Fibroblast of villous mesenchyme (primary cell): Measurements from ENCODE around the gene TRIM33. TPM values are rescaled to one million over a fixed set of nuclear protein-coding genes. Genes with fewer than 3 reads are reported as not detected.
"Not testable (repeated sequence)": the region's sequence is repeated elsewhere in the genome, so short reads cannot be mapped to it uniquely, and the experiment has no call there.

ENCODE experiments used
- DNase-seq: peaks from one replicate; pipeline ENCODE4 v3.0.0-alpha.2; 2010; ENCODE audit warnings: low read depth
- H3K4me3 ChIP-seq: 2 replicates; pipeline ENCODE4 v1.5.1; 2011; ENCODE audit warnings: low read depth, mild to moderate bottlenecking, low read length
- total RNA-seq: library from RNA; depleted of rRNA; stranded (reverse); fragments of >200 nt; gene quantifications from 2 replicates; pipeline ENCODE4 v1.2.3, GENCODE V29; 2012
- TF ChIP-seq, protein P1 (sequence below): IDR thresholded peaks from 2 replicates; pipeline ENCODE4 v1.5.1; 2012; ENCODE audit warnings: low read depth, mild to moderate bottlenecking, low read length; ENCODE audit not compliant: insufficient read depth

Gene TRIM33
- total RNA-seq, 1 donor, result 36.3 TPM

DNA sequence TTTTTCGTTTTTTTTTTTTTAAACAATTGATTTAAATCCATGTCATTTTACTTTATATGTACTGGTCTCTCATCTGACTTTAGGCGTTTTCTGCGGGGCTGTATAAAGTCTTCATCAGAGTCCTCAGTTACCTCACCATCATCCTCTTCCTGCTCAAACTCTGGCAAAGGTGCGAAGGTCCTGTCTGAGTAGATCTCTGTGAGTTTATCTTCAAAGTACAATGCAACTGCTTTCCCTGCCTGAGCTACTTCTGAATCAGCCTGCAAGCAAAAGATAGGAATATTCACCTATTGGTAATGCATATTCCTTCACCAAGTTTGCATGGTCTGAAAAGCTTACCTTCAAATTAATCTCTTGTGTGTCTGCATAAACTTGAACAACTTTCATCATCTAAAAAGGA is 113.4 kb downstream of the TRIM33 start:
- no peak overlapping the region for H3K4me3 ChIP-seq
- no peak for DNase-seq
- TF ChIP-seq, protein P1, sequence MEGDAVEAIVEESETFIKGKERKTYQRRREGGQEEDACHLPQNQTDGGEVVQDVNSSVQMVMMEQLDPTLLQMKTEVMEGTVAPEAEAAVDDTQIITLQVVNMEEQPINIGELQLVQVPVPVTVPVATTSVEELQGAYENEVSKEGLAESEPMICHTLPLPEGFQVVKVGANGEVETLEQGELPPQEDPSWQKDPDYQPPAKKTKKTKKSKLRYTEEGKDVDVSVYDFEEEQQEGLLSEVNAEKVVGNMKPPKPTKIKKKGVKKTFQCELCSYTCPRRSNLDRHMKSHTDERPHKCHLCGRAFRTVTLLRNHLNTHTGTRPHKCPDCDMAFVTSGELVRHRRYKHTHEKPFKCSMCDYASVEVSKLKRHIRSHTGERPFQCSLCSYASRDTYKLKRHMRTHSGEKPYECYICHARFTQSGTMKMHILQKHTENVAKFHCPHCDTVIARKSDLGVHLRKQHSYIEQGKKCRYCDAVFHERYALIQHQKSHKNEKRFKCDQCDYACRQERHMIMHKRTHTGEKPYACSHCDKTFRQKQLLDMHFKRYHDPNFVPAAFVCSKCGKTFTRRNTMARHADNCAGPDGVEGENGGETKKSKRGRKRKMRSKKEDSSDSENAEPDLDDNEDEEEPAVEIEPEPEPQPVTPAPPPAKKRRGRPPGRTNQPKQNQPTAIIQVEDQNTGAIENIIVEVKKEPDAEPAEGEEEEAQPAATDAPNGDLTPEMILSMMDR, result no peak

DNA sequence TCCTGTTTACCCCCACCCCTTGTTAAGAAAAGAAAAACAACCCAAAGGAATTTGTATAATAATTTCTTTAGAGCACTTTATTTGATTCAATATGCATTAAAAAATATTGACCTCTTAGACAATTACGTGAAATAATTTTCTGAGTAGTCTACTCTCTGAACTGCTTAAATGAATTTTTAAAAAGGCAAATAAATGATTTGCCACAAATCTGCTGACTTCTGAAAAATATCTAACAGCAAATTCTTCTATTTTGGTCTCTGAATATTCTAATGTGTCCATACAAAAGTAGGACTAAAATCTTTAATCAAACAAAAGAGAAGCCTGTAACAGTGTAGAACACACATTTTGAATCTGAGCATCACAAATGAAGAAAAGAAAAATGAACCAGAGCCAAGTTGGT is 115.1 kb downstream of the TRIM33 start:
- DNase-seq, result no peak
- TF ChIP-seq, protein P1, result no peak
- no peak overlapping the region for H3K4me3 ChIP-seq

DNA sequence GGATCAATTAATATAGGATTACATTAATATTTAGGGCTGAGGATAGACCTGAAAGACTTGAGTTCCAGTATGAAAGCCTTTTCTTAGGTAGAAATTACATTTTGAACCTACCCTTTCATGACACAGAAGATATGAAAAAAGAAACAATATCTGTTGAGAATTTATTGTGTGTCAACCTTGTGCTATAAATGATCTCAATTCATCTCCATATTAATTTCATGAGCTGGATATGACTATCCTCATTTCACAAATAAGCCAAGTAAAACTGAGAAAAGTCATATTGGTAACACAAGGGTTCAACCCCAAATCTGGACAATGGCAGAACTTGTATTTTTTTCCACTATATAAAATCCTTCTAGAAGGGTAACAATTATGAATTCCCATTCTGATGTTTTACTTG is 120.0 kb downstream of the TRIM33 start:
- DNase-seq, result no peak
- TF ChIP-seq, protein P1, result no peak

DNA sequence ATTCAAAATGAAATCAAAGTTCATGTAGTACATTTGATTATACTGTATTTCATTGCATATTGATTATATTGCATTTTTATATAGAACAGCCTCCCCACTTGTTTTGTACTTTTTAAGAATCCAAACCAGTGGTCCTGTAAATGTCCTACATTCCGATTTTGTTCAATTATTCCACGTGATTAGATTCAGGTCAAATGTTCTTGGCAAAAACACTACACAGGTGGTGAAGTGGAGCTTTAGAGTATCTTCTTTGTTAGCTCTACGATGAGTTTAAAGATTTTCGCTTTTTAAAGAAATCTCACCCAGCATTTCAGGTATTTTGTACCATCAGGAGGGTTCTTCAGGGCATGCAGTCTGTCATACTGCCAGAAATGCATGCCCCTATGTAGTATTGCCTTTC is 120.6 kb downstream of the TRIM33 start:
- no peak overlapping the region for H3K4me3 ChIP-seq

More for the DNA sequence above, 120.0 kb downstream of the TRIM33 start:
- H3K4me3 ChIP-seq, result no peak overlapping the region

DNA sequence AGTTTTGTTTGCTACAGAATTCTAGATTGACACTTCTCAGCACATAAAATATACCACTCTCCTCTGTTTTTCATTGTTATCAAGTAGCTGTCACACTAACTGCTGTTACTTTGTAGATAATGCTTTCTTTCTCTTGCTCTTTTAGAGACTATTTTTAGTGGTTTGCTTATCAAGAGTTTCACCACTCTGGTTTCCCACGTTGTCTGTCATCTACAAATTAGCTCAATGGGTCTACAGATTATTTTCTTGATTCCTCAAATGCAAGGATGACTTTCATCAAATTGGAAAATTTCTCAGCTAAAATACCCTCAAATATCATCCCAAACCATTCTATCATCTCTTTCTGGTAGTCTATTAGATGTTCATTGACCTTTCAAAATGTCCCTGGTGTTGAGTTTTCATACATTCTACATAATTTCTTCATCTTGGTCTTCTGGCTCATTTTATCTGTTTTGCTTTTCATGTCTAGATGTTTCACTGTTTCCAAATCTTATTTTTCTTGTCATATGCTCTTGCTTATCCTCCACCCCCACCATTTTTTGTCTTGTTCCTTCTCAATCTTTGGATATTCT is 122.5 kb downstream of the TRIM33 start:
- no peak overlapping the region for H3K4me3 ChIP-seq
- DNase-seq, result no peak
- TF ChIP-seq, protein P1, result no peak

More for the DNA sequence above, 120.6 kb downstream of the TRIM33 start:
- TF ChIP-seq, protein P1, result no peak
- DNase-seq, result no peak

DNA sequence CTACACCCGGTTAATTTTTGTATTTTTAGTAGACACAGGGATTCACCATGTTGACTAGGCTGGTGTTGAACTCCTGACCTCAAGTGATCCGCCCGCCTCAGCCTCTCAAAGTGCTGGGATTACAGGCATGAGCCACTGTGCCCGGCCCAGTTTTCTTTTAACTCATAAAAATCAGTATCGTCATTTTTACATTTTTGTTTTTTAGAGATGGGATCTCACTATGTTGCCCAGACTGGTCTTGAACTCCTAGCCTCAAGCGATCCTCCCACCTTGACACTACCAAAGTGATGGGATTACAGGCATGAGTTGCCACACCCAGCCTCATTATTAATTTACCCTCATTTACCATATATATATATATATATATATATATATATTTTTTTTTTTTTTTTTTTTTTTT is 123.4 kb downstream of the TRIM33 start:
- not testable (repeated sequence) for DNase-seq, H3K4me3 ChIP-seq

DNA sequence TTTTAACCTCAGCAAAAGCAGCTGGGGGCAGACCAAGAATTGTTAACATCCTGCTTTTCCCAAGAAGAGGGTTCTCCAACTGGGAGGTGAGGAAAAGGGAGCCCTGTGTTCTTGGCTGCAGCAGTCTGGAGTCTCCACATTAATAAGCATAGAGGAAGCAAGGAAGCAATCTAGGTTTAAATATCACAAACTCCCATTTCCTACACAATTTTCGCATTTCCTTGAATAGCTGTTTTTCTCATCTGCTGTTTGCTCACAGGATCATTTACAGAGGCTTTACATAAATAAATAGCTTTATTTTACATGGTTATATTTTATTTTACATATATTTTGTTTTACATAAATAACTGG is 124.0 kb downstream of the TRIM33 start:
- DNase-seq, result no peak
- H3K4me3 ChIP-seq, result no peak overlapping the region
- TF ChIP-seq, protein P1, result no peak
